ENCODE results near the gene CEL.

DNA sequence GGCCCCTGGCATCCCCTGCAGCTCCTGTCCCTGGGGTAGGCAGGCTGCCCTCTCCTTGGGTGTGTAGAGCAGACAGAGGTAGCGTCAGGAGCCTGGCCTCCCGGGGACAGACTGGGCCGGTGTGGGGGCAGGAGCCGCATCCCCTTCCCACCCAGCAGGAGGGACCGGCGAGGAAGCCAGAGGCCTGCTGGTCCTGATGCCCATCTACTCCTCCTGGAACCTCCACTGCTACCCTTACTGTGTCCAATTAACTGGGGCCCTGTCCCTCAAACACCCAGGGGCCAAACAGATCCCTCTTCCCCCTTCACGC, 43.6 kb downstream of the CEL start:
- TF ChIP-seq CTCF (conservative IDR thresholded peaks at IDR 0.05 in 1 of 2, IDR thresholded peaks at IDR 0.05 in 1 of 2; ENCODE audit: low read depth in 1 of 2, low read length in 2 of 2) (no peak), EZH2 (IDR thresholded peaks at IDR 0.05; ENCODE audit: low read length, missing control alignments) (no peak)

All from fibroblast of lung (primary cell).